ENCODE data around the gene LUZP4.

LUZP4 gene

DNA sequence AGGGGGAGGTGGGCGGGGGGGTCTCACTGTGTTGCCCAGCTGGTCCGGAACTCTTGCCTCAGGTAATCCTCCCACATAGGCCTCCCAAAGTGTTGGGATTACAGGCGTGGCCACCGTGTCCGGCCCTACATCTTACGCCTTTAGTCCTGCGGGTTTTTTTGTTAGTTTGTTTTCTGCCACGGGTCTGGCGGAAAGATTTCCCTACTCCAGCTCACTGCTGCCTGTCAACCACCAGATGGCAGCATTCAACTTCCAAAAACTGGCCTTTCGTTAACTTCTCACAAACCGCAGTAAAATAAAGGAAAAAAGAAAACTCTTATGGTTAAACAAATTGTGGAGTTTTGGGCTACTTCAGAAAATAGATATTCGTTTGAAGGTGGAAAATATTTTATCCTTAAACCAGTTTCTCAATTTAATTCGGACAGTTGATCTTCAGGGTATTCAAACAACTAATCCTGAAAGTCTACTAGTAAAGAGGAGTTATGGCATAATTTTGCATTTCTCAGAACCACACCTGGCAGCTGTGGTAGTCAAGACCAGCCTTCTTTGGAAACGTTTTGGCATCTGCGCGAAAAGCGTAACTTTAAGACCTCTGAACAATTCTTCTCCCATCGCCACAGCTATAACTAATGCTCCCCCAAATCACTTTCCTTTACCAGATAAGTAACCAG lies 41.1 kb downstream of the LUZP4 start:
- peak; percentile 55 for DNase-seq (ENCODE audit: extremely low spot score)
- CTCF ChIA-PET: interaction anchor here (0.7 to 5.4 kb wide), 8 partner anchors 10 to 360 kb away, joined by 3 to 53 read pairs (median 5); no protein-coding TSS in a partner anchor
- TF ChIP-seq, protein P1, sequence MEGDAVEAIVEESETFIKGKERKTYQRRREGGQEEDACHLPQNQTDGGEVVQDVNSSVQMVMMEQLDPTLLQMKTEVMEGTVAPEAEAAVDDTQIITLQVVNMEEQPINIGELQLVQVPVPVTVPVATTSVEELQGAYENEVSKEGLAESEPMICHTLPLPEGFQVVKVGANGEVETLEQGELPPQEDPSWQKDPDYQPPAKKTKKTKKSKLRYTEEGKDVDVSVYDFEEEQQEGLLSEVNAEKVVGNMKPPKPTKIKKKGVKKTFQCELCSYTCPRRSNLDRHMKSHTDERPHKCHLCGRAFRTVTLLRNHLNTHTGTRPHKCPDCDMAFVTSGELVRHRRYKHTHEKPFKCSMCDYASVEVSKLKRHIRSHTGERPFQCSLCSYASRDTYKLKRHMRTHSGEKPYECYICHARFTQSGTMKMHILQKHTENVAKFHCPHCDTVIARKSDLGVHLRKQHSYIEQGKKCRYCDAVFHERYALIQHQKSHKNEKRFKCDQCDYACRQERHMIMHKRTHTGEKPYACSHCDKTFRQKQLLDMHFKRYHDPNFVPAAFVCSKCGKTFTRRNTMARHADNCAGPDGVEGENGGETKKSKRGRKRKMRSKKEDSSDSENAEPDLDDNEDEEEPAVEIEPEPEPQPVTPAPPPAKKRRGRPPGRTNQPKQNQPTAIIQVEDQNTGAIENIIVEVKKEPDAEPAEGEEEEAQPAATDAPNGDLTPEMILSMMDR (IDR thresholded peaks at IDR 0.05; ENCODE audit: control extremely low read depth, extremely low read depth, low read depth, missing control alignments): peak; percentile 42
- POLR2A ChIA-PET: no interaction called here

DNA sequence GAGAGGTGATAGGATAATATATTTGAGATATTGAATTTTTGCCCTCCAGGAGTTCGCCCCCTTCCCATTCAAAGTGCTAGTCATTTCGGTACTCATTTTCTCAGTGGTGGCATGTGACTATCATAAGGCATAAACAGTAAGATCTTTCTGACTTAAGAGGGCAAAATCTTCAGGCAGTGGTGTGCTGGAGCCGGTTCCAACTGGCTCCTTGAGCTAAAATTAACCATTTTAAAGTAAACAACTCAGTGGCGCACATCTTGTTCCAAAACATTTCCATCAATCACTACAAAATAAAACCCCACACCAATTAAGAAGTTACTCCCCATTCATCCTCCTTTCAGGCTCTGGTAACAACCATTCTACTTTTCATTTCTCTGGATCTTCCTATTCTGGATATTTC lies 43.3 kb downstream of the LUZP4 start:
- ChIA-PET CTCF (interaction anchor here (2.2 to 5.4 kb wide), 2 partner anchors 310 to 313 kb away, joined by 7 to 53 read pairs; no protein-coding TSS in a partner anchor), POLR2A (no interaction called here)
- no peak for DNase-seq (ENCODE audit: extremely low spot score)
- TF ChIP-seq, protein P1 (IDR thresholded peaks at IDR 0.05; ENCODE audit: control extremely low read depth, extremely low read depth, low read depth, missing control alignments): no peak

DNA sequence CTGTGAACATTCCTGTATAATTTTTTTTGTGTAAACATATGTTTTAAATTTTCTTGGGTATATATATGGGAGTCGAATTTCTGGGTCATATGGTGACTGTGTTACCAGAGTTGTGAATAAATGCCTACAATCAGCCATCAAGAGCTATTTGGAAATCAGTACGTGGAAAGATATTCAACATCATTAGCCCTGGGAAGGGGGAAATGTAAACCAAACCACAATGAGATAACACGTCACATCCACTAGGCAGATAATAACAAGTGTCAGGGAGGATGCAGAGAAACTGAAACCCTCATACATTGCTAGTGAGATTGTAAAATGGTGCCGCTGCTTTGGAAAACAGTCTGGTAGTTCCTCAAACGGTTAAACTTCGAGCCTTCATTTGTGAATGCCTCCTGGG lies 43.9 kb downstream of the LUZP4 start:
- ChIA-PET POLR2A (no interaction called here), CTCF (interaction anchor here (5.4 kb wide), 1 partner anchor 309 kb away, joined by 53 read pairs; no protein-coding TSS in a partner anchor)
- TF ChIP-seq, protein P1 (IDR thresholded peaks at IDR 0.05; ENCODE audit: control extremely low read depth, extremely low read depth, low read depth, missing control alignments): no peak
- no peak for DNase-seq (ENCODE audit: extremely low spot score)

DNA sequence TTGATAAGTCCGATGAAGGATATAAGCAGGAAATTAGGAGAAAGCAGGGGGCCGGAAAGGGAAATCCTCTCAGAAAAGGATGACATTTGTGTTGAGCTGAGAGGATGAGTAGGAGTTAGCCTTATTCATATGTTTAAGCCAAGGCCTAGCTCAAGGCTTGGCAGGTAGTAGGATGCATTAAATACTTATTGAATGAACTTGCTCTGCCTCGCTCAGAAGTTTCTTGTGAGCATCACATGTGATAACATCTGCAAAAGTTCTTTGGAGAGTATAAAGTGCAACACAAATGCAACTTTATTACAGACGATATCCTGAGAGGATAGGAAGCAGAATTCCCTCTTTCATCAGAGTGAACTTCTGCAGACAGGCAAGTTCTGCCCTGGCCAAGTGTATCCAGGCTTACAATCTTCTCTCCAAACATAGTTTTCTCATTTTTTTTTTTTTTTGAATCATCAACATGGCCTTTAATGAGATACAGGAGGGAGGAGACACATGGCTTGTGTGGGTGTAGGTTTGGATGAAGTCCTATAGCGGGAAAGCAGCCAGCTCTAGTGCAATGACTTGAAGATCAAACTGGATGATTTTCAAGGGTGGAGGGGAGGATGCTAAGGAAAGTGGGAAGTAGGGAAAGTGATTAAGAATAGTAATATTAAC lies 48.1 kb downstream of the LUZP4 start:
- CTCF ChIA-PET: no interaction called here
- DNase-seq (ENCODE audit: extremely low spot score): no peak
- POLR2A ChIA-PET: no interaction called here
- TF ChIP-seq, protein P1 (IDR thresholded peaks at IDR 0.05; ENCODE audit: control extremely low read depth, extremely low read depth, low read depth, missing control alignments): no peak

DNA sequence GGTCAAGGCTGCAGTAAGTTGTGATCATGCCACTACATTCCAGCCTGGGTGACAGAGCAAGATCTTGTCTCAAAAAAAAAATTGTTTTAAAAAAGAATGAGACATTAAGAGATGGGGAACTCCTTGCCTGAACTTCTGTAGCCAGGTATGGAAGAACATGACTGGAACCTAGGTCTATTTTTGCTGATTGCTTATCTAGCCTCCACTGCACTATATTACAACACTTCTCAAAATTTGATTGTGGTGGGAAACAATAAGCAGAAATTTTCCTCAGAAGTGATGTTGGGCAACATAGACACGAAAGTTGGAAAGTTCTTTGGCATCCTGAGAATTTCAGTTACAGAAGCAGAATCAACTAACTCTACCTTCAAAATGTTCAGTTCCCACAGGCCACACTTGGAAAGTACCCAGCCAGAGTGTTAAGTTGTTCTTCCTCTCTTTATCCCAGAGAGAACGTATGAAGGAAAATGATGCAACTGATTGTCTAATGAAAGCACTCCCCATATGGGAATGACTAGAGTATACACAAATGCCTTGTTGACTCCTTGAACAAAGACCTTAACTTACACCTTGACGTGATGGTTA lies 50.0 kb downstream of the LUZP4 start:
- ChIA-PET CTCF (no interaction called here), POLR2A (no interaction called here)
- DNase-seq (ENCODE audit: extremely low spot score): no peak
- TF ChIP-seq, protein P1 (IDR thresholded peaks at IDR 0.05; ENCODE audit: control extremely low read depth, extremely low read depth, low read depth, missing control alignments): no peak

DNA sequence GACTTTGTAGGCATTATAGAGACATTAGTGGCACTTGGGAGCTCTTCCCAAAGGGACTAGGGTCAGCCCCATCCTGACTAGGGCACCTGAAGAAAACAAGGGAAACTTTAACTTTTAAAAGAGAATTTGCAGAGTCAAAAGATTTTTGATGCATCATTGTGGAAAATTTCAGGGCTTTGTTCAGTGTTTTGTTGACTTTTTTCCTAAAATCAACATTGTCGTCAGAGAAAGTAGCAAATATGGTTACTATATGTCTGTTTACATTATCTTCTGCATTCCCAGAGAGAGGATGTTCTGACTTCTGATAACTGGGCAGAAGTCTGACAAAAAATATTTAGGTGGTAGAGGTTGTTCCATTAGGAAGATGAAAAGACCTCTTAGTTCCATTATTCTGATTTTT lies 51.9 kb downstream of the LUZP4 start:
- DNase-seq (ENCODE audit: extremely low spot score): no peak
- POLR2A ChIA-PET: no interaction called here
- CTCF ChIA-PET: interaction anchor here (1.4 kb wide), 1 partner anchor 11 kb away, joined by 3 read pairs; no protein-coding TSS in a partner anchor
- TF ChIP-seq, protein P1 (IDR thresholded peaks at IDR 0.05; ENCODE audit: control extremely low read depth, extremely low read depth, low read depth, missing control alignments): no peak

Data from GM10248 (cell line).